Measurements from ENCODE around the gene CACNA1C.

DNA sequence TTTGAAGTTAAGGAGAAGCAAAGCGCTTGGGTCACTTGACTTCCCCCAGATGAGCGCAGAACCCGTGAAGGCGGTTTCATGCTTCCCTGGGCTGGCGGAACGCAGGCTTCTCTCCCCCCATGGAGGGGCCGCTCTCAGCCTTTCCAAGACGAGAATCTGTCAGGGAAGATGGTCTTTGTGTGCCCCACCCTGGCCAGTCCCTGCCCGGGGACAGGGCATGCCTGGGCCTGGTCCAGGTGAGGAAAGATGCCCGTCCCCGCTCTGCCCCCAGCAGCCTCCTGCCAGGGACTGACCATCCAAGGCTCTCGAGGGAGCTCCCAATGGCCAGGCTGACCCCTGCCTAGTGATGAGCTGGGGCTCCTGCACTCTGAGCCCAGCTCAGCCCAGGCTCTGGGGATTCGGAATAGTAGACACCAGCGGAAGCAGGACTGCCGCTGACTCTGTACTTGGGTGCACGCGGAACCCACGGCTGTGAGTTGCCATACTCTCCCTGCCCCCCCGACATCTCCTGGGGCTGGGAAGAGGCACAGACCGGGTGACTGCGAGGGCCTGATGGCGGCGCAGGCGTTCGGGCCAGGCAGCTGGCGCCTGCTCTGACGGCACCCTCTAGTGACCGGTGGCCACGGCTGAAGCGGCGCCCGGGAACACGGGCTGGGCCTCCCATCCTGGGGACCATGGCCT lies 599.8 kb downstream of the CACNA1C start:
- TF ChIP-seq, protein P1, sequence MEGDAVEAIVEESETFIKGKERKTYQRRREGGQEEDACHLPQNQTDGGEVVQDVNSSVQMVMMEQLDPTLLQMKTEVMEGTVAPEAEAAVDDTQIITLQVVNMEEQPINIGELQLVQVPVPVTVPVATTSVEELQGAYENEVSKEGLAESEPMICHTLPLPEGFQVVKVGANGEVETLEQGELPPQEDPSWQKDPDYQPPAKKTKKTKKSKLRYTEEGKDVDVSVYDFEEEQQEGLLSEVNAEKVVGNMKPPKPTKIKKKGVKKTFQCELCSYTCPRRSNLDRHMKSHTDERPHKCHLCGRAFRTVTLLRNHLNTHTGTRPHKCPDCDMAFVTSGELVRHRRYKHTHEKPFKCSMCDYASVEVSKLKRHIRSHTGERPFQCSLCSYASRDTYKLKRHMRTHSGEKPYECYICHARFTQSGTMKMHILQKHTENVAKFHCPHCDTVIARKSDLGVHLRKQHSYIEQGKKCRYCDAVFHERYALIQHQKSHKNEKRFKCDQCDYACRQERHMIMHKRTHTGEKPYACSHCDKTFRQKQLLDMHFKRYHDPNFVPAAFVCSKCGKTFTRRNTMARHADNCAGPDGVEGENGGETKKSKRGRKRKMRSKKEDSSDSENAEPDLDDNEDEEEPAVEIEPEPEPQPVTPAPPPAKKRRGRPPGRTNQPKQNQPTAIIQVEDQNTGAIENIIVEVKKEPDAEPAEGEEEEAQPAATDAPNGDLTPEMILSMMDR (IDR thresholded peaks at IDR 0.05) = no peak
- no peak for TF ChIP-seq POLR2A (IDR thresholded peaks at IDR 0.05; ENCODE audit: low read depth)
